LoVo (cell line): Measurements from ENCODE around the gene DLGAP1.

ENCODE experiments used
- DNase-seq: peaks from one replicate; pipeline ENCODE4 v3.0.0-alpha.2; 2016; ENCODE audit warnings: low spot score

The DLGAP1 gene

DNA sequence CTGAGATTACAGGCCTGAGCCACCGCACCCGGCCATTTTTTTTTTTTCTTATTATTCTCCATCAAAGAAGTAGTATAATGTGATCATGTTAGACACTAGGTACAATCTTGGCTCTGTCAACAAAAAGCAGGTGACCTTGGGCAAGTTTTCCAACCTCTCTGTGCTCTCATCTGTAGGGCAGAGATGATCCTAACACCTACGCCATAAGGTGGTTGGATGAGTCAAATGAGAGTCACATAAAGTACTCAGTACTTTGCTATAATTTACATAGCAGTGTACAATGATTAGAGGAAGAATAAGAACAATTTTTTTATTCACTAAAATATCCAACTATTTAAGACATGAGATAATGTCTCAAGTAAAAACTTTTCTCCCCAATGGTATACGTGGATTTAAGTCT is 876.5 kb downstream of the DLGAP1 start:
- no peak for DNase-seq

- no peak for DNase-seq
Observed at GRCh38 chr18:3577281-3577855, 877.7 kb downstream of the DLGAP1 start.

DNA sequence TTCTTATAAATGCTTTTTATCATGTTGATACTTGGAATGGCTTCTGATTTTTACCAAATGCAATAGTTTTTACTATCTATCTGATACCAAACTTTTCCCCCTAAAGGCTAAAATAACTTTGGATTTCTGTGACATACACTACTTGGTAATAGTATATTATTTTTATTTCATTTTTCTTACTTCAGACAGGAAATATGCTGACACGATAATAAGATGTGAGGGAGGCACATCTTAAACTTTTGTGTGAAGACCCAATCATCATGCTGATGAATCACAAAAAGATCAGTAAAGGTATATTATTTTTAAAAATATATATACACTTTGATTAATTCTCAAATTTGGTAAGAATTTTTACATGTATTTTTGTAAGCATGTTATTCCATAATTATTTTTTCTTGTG is 882.3 kb downstream of the DLGAP1 start:
- no peak for DNase-seq

DNA sequence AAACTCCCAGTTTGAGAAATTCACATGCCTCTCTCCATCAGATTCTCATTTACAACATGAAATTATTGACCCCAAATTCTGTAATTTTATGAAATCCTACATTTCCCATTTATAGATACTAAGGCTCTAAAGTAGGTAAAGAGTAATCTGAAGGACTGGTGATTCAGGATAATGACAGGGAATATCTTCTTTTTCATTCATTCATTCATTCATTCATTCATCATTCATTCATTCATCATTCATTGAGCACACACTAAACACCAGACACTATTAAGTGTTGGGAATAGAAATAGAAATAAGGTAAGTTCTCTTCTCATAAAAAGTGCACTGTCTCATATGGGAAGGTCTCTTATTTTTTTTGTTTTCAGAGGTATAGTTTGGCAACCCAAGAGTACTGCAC is 888.3 kb downstream of the DLGAP1 start:
- no peak for DNase-seq

DNA sequence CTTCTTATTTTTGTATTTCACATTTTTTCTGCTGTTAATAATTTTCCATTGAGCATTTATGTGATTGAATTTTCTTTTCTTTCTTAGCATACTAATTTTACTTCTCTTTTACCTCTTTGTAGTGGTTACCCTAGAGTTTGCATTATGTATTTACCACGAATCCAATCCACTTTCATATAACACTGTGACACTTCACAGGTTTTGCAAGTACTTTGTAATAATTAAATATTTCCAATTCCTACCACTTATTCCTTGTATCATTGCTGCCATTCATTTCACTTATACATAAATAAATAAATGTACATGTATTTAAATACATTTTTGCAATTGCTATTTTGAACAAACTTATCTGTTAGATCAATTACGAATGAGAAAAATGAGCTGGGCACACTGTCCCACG is 894.4 kb downstream of the DLGAP1 start:
- DNase-seq, result no peak

- no peak for DNase-seq
Observed at GRCh38 chr18:3554811-3555427, 900.2 kb downstream of the DLGAP1 start.

DNA sequence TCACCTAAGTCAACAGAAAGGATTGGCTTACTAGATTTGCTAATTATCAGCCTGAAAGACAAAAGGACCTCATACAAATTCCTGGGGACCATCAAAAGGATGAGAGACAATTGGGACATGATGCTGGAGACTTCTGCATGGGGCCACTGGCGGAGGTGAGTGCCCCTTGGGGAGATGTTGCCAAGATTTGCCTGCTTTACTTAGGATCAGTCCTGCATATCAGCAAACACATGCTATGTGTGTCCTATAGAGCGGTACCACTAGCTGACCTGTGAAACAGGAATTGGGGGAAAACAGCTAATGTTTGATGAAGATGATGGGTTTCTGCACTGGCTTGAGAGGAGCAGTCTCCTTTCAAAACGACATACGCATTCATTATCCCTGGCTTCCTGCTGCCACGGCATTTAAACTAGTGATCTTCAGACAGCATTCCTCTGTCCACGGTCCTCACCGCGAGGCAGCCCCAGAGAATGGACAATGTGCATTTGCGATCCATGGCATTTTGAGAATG is 901.0 kb downstream of the DLGAP1 start:
- DNase-seq, result no peak

- DNase-seq, result no peak
Observed at GRCh38 chr18:3552305-3552704, 902.8 kb downstream of the DLGAP1 start.

DNA sequence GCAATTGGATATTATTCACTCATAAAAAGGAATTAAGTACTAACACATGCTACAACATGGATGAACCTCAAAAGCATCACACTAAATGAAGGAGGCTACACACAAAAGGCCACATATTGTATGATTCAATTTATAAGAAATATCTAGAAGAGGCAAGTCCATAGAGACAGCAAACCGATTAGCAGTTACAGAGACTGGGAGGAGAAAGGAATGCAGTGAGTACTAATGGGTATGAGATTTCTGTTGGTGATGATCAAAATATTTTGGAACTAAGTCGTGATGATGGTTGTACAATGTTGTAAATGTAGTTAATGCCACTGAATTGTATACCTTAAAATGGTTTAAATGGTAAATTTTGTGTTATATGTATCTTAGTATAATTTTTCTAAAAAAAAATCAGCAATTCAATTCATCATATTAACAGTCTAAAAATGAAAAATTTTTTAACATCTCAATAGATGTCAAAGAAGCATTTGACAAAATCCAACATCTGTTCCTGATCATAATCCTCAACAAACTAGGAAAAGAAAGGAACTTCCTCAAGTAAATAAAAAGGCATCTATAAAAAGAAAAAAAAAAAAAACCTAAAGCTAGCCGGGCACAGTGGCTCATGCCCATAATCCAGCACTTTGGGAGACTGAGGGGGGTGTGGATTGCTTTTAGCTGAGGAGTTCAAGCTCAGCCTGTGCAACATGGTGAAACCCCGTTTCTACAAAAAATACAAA is 907.1 kb downstream of the DLGAP1 start:
- DNase-seq, result no peak

DNA sequence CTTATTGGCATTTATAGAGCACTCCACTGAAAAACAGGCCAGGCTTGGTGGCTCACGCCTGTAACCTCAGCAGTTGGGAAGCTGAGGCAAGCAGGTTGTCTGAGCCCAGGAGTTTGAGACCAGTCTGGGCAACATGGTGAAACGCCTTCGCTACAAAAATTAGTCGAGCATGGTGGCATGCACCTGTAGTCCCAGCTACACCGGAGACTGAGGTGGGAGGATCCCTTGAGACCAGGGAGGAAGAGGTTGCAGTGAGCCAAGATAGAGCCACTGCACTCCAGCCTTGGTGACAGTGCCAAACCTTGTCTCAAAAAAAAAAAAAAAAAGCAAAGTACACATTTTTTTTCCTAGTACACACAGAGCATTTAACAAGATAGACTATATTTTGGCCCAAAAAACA is 909.0 kb downstream of the DLGAP1 start:
- DNase-seq, result no peak

DNA sequence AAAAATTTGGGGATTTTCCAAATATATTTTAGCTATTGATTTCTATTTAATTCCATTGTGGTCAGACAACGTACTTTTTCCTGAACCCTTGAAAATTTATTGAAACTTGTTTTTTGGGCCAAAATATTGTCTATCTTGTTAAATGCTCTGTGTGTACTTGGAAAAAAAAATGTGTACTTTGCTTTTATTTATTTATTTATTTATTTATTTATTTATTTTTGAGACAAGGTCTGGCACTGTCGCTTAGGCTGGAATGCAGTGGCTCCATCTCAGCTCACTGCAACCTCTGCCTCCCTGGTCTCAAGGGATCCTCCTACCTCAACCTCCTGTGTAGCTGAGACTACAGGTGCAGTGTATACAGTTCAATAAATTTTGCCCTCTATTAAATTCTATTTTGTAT is 910.6 kb downstream of the DLGAP1 start:
- DNase-seq, result no peak

DNA sequence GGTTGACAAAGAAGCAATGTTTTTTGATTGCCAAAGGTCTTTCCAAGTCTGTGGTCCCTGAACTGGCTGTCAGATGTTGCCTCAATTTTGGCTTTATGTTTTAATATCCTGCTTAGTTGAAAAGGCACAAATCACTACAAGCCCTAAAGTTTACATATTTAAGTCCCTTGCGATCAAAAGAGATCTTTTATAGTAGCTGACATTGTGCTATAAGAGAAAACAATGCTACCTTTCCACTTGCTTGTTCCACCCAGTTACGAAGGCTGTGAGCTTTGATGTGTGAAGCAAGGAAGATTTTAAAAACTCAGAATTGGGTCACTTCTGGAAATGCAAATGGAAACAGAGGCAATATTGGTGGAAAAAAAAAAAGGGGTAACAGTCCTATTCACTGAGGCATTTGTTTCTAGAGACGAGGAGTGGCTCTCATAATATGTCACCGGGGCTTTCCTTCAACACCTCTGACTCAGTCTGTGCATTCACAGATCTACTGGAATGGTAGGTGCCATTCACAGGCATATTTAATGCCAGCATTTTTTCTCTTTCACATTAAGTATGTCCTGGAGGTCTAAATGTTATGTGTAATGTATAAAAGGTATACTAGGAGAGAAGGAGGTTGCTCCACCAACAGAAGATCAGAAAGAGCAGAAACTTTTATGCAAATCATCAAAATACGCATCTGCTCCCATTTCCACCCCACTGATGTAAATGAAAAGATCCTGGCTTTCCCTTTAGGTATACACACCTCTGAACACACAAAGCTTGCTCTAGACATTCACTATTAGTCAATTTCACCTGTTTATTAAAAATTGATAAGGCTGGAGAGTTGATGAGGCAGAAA is 913.3 kb downstream of the DLGAP1 start:
- peak; percentile 16 for DNase-seq

DNA sequence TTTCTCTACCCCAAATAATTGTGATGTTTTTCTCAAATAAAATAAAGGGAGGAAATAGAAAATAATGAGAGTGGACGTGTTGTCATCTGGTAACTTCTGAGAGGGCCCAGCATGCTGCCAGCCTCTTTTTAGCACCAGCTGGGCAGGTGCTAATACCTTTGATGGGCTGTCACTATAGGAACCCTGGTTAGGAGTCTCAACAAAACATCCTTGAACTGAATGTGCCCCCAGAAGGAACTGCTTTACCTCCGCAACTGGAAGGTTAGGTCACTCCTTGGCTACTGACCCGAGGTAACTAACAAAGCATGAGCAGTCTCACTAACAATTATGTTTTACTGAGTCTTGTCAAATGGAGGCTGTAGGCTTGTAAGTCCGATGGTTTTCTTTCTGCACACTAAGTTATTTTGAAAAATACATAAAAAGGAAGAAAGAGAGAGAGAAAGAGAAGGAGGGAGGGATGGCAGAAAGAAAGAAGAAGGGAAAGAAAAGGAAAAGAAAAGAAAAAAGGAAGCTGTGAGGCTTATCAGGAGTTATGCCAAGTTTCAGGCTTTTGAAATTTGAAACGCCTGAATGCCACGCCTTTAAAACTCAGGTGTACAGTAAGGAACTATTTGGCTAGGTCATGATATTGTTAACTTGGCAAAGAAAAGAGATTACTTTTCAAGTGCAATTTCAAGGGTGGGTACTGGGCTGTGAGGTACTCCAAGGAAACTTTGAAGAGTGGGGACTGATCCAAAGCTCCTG is 914.1 kb downstream of the DLGAP1 start:
- DNase-seq, result peak; percentile 60

DNA sequence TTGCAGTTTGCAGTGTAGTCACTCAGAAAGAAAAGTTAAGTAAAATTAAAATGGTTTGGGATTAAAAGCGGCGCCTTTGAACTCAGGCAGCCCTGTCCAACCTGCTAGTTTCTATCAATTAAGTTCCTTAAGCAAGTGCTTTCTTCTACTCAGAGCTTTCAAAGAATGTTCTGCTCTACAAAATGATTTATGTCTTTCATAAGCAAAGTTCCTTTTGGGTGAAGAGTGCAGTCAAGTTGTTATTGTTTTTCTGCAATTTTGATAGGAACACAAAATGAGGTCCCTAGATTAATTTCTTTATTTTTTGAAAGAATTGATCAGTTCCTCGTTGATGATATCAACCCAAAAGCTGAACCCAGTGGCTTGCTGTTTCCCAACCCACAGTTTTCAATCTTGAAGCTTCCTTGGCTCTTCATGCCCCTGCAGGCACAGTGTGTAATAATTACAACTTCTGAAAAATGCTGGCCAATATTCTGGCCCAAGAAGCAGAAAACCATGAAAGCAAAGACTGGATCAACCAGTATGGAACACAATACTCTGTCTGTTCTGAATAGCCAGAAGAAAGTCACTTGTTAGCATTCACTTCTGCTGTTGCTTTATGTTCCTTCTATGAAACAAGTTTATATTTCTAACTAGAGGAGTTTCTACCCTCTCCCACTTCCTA is 916.0 kb downstream of the DLGAP1 start:
- DNase-seq, result no peak

GRCh38 chr18:3538456-3538855 is 916.7 kb downstream of the DLGAP1 start:
- no peak for DNase-seq

GRCh38 chr18:3530807-3531206 is 924.3 kb downstream of the DLGAP1 start:
- DNase-seq, result no peak

GRCh38 chr18:3529601-3530000 is 925.5 kb downstream of the DLGAP1 start:
- no peak for DNase-seq

DNA sequence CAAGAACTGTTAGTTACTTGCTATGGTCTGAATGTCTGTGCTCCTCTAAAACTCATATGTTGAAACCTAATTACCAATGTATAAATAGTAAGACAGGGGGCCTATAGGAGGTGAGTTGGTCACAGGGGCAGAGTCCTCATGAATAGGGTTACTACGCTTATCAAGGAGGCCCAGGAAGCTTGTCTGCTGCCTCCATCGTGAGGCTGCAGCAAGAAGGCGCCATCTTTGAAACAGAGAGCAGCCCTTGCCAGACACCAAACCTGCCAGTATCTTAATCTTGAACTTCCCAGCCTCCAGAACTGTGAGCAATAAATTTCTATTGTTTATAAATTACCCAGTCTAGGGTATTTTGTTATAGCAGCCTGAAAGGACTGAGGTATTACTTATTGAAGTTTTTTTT is 926.0 kb downstream of the DLGAP1 start:
- DNase-seq, result no peak

DNA sequence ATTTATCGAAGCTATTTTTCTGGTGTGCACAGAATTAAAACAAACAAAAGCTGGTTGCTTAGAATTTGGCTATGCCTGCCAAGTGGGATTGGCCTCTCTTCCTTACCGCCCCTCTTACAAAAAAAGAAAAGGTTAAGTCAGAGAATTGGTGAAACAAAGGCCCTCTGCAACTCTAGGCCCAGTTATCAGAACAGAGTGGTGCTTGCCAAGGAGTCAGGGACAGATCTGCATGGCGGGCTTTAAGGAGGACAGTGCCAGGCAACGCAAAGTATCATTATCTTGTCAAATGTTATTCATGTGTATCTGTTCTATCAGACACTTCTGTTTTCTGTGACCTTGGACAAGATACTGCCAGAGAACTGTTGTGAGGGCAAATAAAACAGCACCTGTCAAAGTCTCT is 926.9 kb downstream of the DLGAP1 start:
- no peak for DNase-seq

DNA sequence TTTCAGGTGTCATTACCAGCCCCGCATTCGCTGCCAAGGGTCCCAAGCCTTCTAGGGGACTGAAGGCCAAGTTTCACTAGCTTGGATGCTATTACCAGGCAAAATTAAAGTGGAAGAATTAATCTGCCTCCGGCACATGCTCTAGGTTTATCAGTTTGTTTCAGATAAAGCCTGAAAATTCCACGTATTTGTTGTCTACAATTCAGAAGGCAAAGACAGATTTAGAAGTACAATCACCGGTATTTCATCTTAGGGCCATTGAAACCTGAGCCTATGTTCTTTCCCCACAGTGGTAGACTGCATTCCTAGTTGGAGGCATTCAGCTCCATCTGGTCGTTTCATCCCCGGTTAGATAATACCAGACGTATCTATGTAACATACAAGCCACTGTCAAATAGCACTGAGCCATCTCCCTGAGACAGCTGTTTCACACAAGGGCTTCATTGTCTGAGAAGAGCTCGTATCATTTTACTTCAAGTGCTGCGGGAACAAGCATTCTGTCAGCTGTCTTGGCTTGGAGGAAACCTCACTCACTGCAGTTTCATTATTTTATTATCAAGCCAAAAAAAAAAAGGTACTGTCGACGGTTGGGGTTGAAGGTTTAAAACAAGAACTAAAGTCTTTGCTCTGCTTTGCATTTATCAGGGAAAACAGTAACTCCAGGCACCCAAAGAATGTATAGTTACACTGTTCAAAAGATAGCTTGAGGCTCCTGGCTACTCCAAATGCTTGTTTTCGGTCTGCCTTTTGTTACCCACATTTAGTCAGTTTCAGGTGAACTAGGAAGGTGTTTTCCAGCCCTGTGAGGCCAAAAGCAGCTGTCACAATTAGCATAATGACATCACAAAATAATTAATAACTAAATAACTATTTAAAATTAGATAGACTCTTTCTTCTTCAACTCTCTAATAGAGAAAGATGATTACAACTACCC is 928.4 kb downstream of the DLGAP1 start:
- no peak for DNase-seq
